NCI-H146 treated with DMSO at 0.1 percent for 48 hours (cell line): Measurements from ENCODE around the gene RHBG.
A peak's percentile ranks its signal among the peaks of the same experiment; 100 is the strongest.

Experiments used
- DNase-seq: peaks from one replicate; lab custom pipeline; 2025; ENCODE audit not compliant: unreplicated experiment; lab: John Stamatoyannopoulos, UW

The RHBG gene

DNA sequence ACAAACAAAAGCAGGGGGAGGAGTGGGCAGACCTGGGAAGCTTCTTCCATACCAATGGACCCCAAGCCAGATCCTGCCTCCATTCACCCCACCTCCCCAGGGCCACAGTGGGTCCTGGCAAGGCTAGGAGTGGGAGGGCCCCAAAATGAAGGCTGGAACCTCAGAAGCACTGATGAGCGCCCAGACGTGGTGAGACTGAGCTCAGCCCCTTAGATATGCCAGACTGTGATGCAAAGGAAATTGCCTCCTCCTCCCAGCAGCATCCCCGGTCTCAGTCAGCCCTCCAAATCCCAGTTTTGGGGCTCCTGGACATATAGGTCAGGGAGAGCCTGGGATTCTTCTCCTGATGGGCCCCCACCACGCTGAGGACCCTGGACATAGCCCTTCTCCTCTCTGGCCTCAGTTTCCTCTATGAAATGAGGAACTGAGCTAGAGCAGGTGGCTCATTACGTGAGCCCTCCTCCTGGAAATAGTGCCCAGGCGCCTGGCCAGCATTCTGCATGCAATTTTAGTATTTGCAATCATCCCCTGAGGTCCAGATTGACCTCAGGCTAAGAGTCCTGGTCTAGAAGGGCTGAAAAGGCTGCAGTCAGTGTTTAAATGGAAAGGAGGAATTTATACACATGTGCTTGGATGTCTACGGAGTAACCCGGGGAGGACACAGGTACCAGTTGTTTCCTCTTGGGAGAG lies 33.5 kb downstream of the RHBG start:
- DNase-seq, result no peak

DNA sequence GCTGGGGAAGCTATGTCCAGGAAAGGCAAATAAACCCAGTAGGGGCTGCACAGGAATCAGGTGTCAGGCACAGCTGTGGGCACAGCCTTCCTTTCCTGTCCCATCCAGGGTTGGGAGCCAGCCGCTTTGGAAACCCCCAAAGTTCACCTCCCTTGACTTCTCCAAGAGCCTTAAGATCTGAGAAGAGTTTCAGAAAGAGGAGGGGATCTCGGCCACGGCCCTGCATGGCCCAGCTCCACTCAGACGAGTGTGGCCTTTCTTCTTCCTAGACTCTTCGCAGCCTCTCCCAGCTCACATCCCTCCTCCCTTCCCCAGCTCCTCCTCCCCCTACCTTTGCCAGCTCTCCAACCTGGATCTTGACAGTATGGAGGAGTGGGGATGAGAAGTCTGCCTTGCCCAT lies 36.7 kb downstream of the RHBG start:
- no peak for DNase-seq

DNA sequence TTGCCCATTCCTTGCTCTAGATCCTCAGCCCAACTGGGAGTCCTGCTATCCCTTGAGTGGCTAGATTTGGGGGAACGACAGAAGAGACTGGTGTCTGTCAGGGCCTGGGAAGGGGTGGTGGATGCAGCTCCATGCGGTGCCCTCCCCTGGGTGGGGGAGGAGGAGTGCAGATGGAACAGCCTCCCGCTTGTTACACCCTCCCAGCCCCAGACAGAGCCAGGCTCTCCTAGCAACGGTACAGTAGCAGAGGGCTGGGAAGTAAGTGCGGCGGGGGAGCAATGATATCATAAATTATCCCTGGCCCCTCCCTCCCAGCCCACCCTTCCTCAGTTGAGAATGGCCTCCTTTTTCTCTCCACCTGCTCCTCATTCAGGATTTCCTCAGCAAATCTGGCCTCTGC lies 37.2 kb downstream of the RHBG start:
- DNase-seq, result no peak

DNA sequence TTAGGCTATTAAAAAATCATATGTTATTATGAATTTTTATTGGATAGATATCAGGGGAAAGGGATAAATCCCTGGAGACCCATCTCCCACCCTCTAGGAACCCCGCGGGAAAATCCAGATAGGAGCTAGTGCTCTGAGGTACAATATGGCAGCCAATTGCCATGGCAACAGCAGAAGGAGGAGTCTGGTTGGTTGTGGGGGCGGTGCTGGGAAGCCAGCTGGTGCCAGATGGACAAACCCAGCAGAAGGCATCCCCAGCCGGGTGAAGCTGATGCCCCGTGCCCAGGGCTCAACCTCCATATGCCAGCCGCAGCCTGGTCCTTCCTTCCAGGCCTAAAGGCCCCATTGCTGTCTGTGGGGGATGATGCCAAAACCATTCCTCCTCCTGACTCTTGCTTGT lies 38.3 kb downstream of the RHBG start:
- no peak for DNase-seq

DNA sequence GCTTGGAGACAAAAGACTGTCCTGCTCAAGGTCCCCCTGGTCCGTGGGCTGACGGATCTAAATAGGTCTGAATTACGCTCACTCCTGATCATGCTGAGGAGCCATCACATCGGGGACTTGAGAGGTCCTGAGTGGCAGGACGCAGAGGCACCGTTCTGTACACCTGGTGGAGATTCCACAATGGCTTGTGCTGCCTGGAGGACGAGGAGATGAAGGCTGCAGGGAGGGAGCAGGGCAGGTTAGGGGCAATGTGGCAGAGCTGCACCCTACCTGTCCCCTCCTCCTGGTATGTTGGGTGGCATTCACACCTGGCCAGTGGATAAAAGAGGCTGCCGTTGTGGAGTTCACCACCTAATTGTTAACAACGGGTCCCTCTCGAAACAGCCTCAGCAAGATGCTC lies 38.7 kb downstream of the RHBG start:
- DNase-seq, result no peak

DNA sequence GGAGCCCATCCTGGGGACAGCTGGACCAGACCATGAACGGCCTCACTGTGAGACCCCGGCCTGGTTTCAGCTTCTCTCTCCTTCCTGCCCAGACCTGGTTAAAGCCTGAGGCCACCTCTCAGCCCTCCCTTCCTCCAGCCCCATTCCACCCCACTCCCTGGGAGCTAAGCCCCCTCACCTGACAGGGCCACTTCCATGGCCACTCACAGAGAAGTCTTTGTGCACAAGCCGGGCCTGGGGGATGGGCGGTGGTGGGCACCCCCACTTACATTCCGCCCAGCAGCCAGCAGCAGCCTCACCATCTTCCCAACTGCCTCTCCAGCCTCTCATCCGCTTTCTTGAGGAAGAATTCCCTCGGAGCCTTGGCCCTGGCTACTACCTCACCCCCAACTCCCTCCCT lies 40.4 kb downstream of the RHBG start:
- DNase-seq, result no peak

DNA sequence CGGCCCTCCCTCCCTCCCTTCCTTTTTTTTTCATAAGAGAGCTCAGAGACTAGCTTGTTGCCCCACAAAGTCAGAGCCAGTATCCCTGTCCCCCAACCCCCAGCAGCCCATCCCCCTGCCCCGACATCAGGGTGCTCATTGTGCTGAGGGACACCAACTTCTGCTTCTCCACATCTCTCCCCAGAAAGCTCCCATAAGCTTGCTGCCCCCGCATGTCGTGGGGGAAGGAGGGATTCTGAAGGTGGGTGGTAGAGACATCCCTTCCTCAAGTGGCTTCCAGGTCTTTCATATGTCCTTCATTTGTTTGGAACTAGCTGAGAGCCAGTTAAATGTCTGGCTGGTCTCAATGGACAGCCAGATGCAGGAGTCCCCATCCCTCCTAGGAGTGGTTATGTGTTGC lies 41.2 kb downstream of the RHBG start:
- no peak for DNase-seq

DNA sequence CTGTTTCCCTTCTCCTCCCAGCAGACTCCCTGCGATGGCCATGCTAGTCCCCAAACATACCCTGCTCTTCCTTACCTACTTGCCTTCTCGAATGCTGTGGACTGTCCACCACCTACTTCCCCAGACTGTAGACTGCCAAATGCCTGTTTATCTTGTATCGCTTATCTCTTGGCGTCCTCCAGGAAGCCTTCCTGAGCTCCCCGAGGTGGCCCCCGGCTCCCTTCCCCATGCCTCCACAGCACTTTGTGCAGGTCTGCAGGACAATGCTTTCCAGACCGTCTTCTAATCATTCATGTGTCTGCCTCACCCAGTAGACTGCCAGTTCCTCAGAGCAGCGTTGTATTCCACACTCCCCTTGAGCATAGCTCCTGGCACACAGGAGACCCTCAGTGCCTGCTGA lies 41.7 kb downstream of the RHBG start:
- no peak for DNase-seq

DNA sequence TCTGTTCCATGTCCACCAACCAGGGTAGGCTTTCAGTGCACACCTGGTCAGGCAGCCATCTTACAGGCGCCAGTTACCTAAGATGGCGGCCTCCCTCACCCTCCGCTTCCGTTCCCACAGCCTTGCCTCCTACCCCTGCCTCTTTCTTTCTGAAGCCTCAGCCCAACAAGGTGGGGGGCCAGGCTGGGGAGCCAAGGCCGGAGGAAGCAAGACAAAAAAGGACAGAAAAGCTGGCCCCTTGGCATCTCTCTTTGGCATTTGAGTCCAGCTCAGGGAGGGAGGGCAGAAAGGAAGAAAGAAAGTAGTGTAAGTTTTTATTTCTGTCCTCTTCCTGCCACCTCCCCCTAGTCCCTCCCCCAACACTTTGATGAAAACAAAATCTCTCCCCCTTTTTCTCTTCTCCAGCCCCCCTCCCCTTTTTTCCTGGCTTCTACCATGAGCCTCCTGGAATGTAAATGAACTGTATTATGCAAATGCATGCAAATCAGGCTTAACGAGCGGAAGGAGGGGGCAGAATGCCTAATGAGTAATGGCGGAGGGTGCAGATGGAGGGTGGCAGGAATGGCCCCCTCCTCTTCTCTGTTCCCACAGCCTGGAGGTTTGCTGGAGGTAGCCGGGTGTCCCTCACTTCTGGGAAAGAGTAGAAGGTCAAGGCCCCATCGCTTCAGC lies 43.8 kb downstream of the RHBG start:
- no peak for DNase-seq

DNA sequence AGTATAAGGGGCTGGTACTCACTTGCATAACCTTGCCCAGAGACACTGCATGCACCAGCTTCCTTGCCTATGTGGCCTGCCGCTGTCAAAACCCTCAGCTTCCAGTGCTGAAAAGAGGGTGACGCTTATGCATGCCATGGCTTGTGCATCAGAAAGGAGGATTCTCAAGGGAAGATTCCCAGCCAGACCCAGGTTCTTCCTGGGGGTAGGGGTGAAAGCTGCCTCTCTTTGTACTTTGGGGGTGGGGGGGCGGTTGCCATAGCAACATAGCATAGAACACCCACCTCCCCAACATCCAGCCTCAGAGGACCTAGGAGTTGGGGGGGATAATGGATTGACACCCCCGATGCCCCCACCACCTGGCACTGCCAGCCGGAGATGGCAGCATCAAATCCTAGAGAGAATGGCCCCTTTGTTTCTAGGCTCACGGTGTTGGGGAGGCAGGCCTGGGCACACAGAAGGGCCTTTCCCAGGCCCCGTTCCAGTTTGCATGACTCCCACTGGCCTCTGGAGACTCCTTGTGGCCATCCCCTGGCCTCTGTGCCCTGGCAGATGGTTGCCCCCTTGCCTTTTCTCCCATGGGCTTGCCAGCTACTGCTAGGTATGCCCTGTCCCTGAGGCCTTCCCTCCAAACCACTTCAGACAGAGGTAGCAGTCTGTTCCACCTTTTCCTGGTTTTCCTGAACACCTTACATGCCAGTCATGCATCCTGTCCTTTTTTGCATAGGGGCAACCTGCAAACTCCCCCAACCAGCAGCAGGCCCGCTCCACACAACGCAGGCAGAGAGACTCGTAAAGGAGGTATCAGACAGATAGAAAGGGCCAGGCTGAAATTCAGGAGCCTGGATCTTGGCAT lies 44.6 kb downstream of the RHBG start:
- DNase-seq, result no peak

DNA sequence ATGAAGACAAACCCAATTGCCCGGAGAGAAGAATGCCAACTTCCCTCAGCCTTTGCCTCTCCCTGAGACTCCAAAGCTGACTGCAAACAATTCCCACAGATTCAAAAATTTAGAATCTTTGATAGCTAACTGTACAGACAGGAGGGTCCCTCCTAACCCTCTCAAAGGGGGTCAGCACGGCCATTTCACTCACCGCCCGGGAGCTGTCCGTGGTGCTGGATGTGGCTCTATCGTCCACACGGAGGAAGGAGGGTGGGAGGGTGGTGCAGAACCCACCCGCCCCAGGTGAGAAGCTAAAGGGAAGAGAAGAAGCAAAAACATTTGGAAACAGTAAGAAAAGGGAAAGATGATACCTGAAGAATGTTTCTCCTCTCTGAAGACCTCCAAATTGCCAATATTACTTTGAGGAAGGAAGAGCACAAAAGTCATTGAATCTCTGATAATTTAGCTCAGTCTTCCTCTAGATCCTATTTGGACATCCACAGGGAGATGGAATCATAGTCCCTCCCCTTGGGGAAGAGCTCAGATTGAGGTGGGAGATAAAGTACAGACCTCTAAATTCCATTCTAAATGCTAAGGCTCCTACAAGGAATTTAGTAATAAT lies 45.6 kb downstream of the RHBG start:
- no peak for DNase-seq

DNA sequence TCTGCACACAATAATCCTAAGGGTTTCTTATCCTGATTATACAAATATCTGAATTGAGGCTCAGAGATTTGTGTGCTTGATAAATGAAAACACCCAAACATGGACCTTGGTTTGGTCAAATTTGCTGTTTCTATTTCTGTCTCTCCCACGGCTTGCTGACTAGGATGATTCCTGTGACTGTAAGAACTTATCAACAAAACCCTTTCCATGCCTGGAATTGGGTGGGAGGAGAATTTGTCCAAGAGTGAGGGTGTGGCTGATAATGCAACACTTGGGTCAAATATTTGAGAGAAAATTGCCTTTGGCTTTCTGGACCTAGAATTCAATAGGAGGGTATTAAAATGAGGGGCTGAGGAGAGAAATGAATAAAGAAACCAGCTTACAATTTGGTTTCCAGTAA lies 48.0 kb downstream of the RHBG start:
- no peak for DNase-seq

DNA sequence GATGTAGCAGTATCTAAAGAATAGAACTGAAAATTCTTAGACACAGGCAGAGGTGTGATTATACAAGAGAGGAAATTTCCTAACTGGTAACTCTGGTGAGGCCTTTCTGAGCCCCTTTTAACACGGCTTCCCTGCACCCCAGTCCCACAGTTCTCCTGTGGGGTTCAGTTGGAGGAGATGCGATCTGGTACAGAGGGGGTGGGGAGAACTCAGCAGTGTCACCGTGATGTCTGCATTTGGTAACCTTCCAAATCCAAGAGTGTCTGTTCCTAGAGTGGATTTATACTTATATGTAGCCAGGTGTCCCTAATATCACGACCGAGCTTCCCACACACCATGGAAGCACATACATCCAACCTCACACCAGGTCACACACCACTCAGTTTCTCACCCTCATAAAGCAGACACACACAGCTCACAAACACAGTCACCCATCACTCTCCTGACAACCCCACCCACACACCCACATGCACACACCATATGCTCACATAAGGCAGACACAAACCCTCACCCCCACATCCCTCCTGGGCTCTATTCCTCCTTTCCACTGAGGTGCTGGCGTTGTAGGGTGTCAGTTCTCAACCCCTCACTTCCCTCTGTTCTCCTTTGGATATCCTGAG lies 48.5 kb downstream of the RHBG start:
- no peak for DNase-seq

DNA sequence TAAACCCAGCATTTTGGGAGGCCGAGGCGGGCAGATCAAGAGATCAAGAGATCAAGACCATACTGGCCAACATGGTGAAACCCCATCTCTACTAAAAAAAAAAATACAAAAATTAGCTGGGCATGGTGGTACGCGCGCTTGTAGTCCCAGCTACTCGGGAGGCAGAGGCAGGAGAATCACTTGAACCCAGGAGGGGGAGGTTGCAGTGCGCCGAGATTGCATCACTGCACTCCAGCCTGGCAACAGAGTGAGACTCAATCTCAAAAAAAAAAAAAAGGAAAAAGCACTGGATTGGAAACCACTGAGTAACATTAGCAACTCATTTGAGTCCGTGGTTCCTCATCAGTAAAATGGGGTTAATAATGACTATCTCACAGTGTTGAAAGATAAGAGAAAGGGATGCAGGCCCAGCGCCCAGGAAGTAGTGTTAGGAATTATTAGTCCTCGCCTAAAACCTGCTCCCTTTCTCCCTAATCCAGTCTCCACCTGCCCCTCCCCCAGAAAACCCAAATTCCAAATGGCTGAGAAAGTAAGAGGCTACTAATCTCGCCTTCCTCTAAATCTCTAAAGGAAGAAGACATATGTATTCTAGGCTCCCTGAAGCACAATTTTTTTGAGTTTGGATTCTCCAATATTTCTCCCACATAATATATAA lies 49.5 kb downstream of the RHBG start:
- no peak for DNase-seq

DNA sequence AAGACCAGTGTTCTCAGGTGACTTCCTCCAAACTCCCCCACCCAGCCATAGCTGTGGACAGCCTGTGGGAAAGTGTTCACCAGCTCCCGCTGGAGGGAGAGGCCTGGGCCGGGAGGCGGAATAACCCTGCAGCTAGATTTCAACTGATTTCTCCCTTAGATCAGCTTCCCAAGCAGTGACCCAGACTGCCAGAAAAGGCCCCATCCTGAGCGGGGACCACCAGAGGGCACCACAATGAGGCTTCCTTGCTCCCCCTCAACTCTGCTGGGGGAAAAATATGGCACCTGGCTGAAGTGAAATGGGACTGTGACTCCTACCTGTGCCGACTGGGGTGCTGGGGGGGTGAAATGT lies 50.8 kb downstream of the RHBG start:
- DNase-seq, result no peak

DNA sequence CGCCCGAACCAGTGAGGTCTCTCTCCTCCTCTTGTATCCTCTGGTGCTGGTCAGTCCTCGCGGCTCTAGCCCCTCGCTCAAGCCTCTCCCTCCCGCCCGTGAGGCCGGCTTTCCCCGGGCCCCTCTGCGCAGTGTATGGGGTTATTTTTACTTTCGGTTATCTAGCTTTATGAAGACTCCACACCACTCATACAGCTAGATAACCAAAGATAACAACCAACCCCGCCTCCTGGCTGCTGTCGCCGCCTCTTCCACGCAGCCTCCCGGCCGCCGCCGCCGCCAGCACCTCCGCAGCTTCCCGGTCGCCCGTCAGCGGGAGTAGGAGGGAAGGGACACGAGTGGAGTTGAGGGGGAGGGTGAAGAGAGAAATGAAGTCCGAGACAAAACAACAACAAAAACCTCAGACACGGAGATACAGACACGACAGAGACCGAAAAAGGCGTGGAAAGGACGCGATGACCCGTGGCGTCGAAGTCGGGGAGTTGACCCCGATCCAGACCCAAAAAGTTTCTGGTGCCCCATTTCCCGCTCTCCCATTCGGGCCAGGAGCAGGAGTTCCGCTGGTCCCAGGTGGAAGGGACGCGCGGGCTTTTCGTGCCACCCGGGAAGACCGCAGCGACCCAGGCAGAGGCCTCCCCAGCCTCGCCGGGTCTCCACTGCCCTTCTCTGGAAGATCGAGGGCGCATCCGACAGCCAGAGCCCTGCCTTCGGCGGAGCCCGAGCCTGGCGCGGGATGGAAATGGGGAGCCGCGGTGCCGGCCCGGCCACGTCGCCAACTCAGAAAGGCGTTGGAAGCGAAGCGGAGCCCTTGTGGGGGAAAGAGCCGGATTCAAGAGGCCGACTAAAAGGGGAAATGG lies 51.4 kb downstream of the RHBG start:
- DNase-seq, result no peak

DNA sequence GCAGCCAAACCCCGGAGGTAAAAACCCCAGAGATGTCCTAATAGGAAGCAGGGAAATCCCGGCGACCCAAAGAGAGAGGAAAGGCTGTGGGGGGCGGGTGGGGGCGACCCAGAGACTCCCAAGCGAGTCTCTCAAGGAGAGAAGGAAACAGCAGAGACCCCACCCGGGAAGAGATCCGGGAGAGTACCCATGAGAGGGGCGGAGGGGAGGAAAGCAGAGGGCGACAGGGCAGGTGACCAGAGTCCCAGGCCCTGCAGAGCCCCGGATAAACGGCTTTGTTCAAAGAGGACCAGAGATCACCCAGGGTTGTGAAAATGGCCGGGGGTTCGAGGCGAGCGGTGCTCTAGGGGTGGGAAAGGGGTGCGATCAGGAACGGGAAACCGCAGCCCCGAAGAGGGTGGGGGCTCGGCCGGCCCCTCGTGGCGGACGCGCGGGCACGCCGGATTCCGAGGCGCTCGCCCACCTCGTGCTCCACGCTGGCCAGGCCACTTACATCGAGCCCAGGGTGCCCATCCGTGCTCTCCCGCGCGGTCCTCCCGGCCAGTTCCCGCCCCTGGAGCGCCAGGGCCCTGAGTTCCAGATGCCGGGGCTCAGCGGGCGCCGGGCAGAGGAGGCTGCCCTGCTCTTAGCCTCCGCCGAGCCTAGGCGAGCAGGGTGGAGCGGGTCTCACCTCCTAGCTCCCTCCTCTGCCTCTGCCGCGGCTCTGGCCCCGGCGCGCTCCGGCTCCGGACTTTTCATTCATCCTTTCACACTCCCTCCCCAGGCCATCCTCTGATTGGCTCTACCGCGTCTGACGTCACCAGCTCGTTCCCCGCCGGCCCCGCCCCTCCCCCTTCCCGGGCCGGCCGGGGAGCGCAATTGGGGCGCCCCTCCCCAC lies 52.3 kb downstream of the RHBG start:
- DNase-seq, result peak; percentile 72

DNA sequence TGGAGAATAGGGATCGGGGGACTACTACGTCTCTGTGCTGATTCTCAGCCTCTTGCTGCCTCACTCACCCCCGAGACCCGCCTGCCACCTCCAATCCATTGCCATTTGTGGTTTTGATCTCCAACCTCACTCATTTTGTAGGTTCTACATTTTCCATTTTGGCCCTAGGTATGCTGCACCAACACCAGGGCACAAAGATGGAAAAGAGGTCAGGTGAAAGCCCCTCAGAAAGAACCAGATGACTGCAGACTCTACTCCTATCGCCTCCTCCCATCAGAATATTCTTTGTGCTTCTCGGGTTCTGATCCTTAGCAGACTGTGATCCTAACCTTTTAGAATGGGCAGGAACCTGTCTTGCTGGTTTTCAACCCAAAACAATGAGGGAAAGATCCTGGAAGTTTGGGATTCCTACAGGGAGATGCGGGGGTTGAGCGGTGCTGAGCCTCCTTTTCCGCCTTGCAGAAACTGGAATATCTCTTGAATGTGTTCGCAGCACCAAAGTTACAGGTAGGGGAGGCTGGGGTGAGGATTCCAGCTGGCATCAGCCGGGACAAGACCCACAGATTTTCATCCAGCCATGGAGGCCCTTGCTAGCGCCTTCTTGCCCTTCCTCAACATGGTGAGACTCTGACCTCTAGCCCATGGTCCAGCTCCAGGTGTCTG lies 53.1 kb downstream of the RHBG start:
- DNase-seq, result no peak
